ENCODE results near the gene LRCH4. TPM values are rescaled to one million over a fixed set of nuclear protein-coding genes. Genes with fewer than 3 reads are reported as not detected.

Gene LRCH4
- total RNA-seq, 1 donor from 2014 or later = 76.6 TPM

DNA sequence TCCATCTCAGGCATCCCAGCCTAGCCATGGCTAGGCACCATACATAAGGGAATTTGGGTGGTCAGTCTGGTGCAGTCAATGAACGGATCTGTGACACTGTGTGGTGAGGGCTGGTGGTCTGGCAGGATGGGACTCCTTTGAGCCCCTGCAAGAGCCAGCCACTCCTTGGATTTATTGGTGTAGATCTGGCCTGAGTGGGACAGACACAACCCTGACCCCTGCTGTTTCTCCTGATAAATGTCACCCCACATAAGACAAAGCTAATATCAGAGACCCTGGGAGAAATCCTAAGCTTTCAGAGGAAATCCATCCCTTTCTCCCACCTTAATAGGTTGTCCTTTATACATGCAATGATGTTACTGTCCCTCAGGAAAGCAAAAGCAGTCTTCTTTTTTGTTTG lies 2.5 kb upstream of the LRCH4 start:
- Mint-ChIP-seq H3K27me3 (peaks cover 6% of the 10 kb centered on the region), H3K4me1 (ENCODE audit: low read depth) (peaks cover 31% of the 10 kb centered on the region), H3K4me3 (ENCODE audit: low read depth) (peak overlapping the region; percentile 58), H3K36me3 (ENCODE audit: insufficient read depth) (no peaks in the 10 kb centered on the region), H3K9me3 (ENCODE audit: low read depth) (no peaks in the 10 kb centered on the region), H3K27ac (peak overlapping the region; percentile 27)
- TF ChIP-seq, protein P1, sequence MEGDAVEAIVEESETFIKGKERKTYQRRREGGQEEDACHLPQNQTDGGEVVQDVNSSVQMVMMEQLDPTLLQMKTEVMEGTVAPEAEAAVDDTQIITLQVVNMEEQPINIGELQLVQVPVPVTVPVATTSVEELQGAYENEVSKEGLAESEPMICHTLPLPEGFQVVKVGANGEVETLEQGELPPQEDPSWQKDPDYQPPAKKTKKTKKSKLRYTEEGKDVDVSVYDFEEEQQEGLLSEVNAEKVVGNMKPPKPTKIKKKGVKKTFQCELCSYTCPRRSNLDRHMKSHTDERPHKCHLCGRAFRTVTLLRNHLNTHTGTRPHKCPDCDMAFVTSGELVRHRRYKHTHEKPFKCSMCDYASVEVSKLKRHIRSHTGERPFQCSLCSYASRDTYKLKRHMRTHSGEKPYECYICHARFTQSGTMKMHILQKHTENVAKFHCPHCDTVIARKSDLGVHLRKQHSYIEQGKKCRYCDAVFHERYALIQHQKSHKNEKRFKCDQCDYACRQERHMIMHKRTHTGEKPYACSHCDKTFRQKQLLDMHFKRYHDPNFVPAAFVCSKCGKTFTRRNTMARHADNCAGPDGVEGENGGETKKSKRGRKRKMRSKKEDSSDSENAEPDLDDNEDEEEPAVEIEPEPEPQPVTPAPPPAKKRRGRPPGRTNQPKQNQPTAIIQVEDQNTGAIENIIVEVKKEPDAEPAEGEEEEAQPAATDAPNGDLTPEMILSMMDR (IDR thresholded peaks at IDR 0.05; ENCODE audit: unreplicated experiment) = peak; percentile 31
- no peak for DNase-seq (ENCODE audit: low spot score, unreplicated experiment)

DNA sequence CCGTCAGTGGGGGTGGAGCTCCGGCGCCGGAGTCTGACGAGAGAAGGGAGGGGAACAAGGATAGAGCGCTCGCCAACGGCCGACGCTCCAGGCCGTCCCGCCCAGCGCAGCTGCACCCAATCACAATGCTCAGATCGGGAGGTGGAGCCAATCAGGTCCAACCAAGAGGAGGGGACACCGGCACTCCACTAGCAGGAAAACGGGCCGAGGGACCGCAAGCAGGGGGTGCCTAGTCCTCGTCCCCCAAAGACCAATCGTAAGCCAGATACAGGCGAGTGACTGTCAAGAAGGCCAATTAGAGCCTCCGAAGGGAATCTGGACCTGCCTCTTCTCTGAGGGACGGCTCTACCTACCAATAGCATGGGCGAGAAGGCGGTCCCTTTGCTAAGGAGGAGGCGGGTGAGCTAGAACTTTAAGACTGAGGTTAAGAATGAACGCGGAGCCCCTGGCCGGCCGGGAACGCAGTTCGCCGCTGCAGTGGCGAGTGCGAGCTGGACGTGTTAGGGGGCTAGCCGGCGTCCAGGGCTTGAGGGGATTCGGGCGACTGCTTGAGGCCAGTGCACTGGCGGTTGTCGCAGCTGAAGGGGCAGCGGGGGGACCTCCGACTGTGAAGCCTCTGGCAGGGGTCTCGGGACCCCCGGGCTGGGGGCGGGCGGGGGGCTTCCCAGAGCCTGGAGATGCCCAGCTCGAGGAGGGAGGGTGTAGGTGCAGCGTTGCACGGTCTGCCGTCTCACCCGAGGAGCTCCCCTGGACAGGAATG lies 517 bp upstream of the LRCH4 start, which contains the start of gene FBXO24:
Gene FBXO24, plus strand, starts transcription at position 63 of the 760 bp plus-strand sequence. Its CDS starts 298 bp downstream, at position 361.
- no peaks in the 10 kb centered on the region for H3K9me3 Mint-ChIP-seq (ENCODE audit: low read depth)
- DNase-seq (ENCODE audit: low spot score, unreplicated experiment) = peak; percentile 98
- H3K36me3 Mint-ChIP-seq (ENCODE audit: insufficient read depth) = no peaks in the 10 kb centered on the region
- TF ChIP-seq, protein P1 (IDR thresholded peaks at IDR 0.05; ENCODE audit: unreplicated experiment) = no peak
- H3K4me3 Mint-ChIP-seq (ENCODE audit: low read depth) = peak within 1 kb of the TSS; percentile 94
- peaks cover 6% of the 10 kb centered on the region for H3K27me3 Mint-ChIP-seq
- peaks cover 34% of the 10 kb centered on the region for H3K4me1 Mint-ChIP-seq (ENCODE audit: low read depth)
- H3K27ac Mint-ChIP-seq = peak within 1 kb of the TSS; percentile 98

DNA sequence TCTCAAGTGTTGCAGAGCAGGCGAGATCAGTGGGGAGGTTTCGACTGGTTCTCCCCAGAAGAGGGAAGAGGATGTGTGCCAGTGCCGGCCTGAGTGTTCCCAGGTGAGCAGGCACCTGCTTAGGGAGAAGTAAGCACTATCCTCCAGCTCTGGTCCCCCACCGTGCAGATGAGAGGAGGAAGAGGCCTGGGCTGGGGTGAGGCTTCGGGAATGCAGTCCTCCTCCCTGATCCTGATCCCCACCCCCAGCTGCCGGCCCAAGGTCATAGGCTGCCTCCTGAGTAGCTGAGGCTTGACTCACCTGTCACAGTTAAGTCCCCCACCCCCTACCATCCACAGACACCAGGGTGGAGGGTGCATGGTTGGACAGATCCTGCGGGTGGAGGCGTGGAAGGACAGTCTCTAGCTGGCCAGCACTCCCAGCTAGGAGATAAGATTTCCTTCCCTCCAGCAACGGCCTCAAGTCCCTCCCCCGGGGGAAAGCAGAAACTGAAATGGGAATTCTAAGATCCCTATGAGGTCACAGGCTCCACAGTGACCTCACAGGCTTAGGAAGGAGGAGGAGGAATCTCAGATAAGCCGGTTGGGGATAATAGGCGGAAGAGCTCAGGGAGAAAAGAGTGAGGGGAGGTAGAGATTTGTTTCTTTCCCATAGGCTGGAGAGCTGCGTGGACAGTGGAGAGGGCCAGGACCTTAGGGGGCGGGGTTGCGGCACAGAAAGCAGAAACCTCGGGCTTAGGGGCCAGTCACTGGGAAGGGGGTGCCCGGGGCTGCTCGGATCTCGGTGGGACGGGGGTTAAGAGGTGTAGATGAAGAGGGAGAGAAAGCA lies 1.0 kb downstream of the LRCH4 start:
- H3K36me3 Mint-ChIP-seq (ENCODE audit: insufficient read depth) = no peaks in the 10 kb centered on the region
- peak overlapping the region; percentile 94 for H3K4me3 Mint-ChIP-seq (ENCODE audit: low read depth)
- peak overlapping the region; percentile 98 for H3K27ac Mint-ChIP-seq
- no peaks in the 10 kb centered on the region for H3K27me3 Mint-ChIP-seq
- H3K9me3 Mint-ChIP-seq (ENCODE audit: low read depth) = no peaks in the 10 kb centered on the region
- DNase-seq (ENCODE audit: low spot score, unreplicated experiment) = peak; percentile 39
- peaks cover 28% of the 10 kb centered on the region for H3K4me1 Mint-ChIP-seq (ENCODE audit: low read depth)
- TF ChIP-seq, protein P1 (IDR thresholded peaks at IDR 0.05; ENCODE audit: unreplicated experiment) = no peak

DNA sequence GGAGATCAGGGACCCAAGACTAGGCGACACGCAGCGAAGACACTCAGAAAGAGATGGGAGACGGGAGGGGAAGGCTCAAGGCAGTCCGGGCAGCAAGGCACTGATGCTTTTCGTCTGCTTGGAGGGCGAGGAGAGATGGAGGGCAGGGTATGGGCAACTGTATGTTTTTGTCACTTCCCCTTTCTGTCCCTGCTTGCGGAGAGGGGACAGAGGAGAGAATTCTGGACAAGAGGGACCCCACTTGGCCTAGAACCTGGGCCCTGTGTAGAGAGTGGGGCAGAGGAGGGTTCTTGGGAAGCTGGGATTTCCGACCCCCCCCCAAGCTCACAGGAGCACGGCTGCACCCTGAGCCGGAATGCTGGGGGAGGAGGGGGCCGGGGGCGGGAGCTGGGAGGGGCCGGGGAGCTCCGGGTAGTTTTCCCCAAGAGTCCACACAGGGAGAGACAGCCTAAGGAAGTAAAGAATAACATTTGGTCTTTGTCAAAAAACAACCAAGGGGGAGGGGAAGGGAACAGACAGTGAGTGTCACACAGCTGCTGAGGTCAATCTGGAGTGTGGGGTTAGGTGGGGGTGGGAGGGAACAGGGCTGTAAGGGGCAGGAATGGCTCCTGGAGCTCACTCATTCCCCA lies 1.8 kb downstream of the LRCH4 start:
- Mint-ChIP-seq H3K9me3 (ENCODE audit: low read depth) (no peaks in the 10 kb centered on the region), H3K27ac (peak overlapping the region; percentile 98), H3K36me3 (ENCODE audit: insufficient read depth) (no peaks in the 10 kb centered on the region), H3K27me3 (no peaks in the 10 kb centered on the region), H3K4me3 (ENCODE audit: low read depth) (peak overlapping the region; percentile 94), H3K4me1 (ENCODE audit: low read depth) (peaks cover 22% of the 10 kb centered on the region)
- TF ChIP-seq, protein P1 (IDR thresholded peaks at IDR 0.05; ENCODE audit: unreplicated experiment) = no peak
- no peak for DNase-seq (ENCODE audit: low spot score, unreplicated experiment)
